ENCODE results near the gene COL13A1. TPM values are rescaled to one million over a fixed set of nuclear protein-coding genes. Genes with fewer than 3 reads are reported as not detected.
A peak's percentile ranks its signal among the peaks of the same experiment; 100 is the strongest.

Gene COL13A1
- total and polyA plus RNA-seq, 4 donors, result 3.5 to 32.8 (median 11.5) TPM

- no peak for DNase-seq
- no peaks in the 10 kb centered on the region for H3K9me3 ChIP-seq (ENCODE audit: control insufficient read depth, low read length)
- intact Hi-C loops (cut with DNase I), result no loop called here
- no peak for ATAC-seq (ENCODE audit: low FRiP score)
- H3K27ac ChIP-seq (ENCODE audit: low read depth in 1 of 2, low read length in 2 of 2), result no peak overlapping the region
- no peaks in the 10 kb centered on the region for H3K27me3 ChIP-seq (ENCODE audit: control insufficient read depth in 1 of 2, insufficient read depth in 2 of 2, low read length in 1 of 2)
- no peak overlapping the region for H3K4me3 ChIP-seq (ENCODE audit: low read length in 2 of 2)
- H3K4me1 ChIP-seq (ENCODE audit: control insufficient read depth in 1 of 2, insufficient read depth in 2 of 2, low read length in 2 of 2), result no peaks in the 10 kb centered on the region
- H3K36me3 ChIP-seq (ENCODE audit: control insufficient read depth in 1 of 2, insufficient read depth in 2 of 2, low read length in 1 of 2), result peaks cover 0 to 2% of the 10 kb centered on the region in 2 donors
- 89 to 100% methylated on average over 1 of the region's 1 CpG for WGBS, 2 donors
These were observed 92.5 kb downstream of the COL13A1 start for GRCh38 chr10:69894156-69894555.

GRCh38 chr10:69895759-69896158, 94.1 kb downstream of the COL13A1 start:
- Histone ChIP-seq H3K27me3 (ENCODE audit: control insufficient read depth in 1 of 2, insufficient read depth in 2 of 2, low read length in 1 of 2) (no peaks in the 10 kb centered on the region), H3K36me3 (ENCODE audit: control insufficient read depth in 1 of 2, insufficient read depth in 2 of 2, low read length in 1 of 2) (peaks cover 0 to 2% of the 10 kb centered on the region in 2 donors), H3K4me3 (ENCODE audit: low read length in 2 of 2) (no peak overlapping the region), H3K27ac (ENCODE audit: low read depth in 1 of 2, low read length in 2 of 2) (no peak overlapping the region), H3K9me3 (ENCODE audit: control insufficient read depth, low read length) (no peaks in the 10 kb centered on the region), H3K4me1 (ENCODE audit: control insufficient read depth in 1 of 2, insufficient read depth in 2 of 2, low read length in 2 of 2) (no peaks in the 10 kb centered on the region)
- DNase-seq (no peak), ATAC-seq (ENCODE audit: low FRiP score) (peak; percentile 35)
- WGBS, 2 donors, result 85% methylated on average over 13 of the region's 13 CpGs
- intact Hi-C loops (cut with DNase I), result no loop called here

DNA sequence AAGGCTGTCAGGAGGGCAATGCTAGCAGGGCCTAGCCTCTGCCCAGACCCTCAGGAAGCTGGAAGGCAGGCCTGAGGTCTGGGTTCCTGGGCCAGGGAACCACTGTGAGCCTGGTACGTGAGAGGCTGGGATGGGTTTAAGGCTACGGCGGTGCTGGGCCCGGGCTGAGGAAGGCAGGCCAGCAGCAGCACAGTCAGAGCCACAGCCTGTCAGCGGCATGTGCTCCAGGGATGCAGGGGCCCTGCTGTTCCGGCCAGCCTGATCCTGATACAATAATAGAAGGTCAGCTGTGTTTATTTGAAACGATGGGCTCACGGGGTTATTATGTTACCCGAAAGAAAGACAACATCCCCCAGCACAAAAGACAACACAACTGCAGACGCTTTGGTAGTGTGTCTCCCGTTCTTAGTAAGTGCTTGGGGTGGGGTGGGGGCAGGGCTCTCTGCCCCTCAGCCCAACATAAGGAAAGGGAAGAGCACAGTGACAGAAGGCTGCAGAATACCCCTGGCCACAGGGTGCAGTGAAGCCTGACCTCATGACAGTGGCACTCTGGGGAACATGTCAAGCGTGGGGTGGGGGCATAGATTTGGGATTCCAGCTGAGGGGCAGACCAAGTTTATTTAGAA, 95.0 kb downstream of the COL13A1 start:
- DNase-seq (no peak), ATAC-seq (ENCODE audit: low FRiP score) (no peak)
- no peaks in the 10 kb centered on the region for H3K27me3 ChIP-seq (ENCODE audit: control insufficient read depth in 1 of 2, insufficient read depth in 2 of 2, low read length in 1 of 2)
- 63 to 74% methylated on average over 12 of the region's 12 CpGs for WGBS, 2 donors
- no peaks in the 10 kb centered on the region for H3K9me3 ChIP-seq (ENCODE audit: control insufficient read depth, low read length)
- H3K4me3 ChIP-seq (ENCODE audit: low read length in 2 of 2), result no peak overlapping the region
- peaks cover 0 to 2% of the 10 kb centered on the region in 2 donors for H3K36me3 ChIP-seq (ENCODE audit: control insufficient read depth in 1 of 2, insufficient read depth in 2 of 2, low read length in 1 of 2)
- no peak overlapping the region for H3K27ac ChIP-seq (ENCODE audit: low read depth in 1 of 2, low read length in 2 of 2)
- no peaks in the 10 kb centered on the region for H3K4me1 ChIP-seq (ENCODE audit: control insufficient read depth in 1 of 2, insufficient read depth in 2 of 2, low read length in 2 of 2)
- intact Hi-C loops (cut with DNase I), result no loop called here

GRCh38 chr10:69897432-69897831, 95.7 kb downstream of the COL13A1 start:
- WGBS, 2 donors, result 94 to 97% methylated on average over 9 of the region's 9 CpGs

DNA sequence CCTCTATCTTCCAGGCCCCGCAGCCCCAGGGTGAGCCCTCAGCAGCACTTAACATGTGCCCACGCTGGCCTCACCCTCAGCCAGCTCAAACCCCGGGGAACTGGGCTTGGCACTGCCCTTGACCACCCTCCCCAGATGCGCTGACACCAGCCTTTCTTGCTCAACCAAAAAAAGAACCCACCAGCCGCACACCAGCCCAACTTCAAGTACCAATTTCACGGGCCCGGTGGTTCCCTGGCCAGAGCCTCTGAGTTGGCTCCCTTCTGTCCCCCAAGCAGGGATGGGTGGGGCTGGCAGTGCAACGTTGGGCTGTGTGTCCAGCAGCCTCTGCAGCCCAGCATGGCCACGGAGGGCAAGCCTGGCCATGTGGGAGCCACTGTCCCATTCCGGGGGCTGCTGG, 96.3 kb downstream of the COL13A1 start:
- H3K27ac ChIP-seq (ENCODE audit: low read depth in 1 of 2, low read length in 2 of 2), result no peak overlapping the region
- no peaks in the 10 kb centered on the region for H3K4me1 ChIP-seq (ENCODE audit: control insufficient read depth in 1 of 2, insufficient read depth in 2 of 2, low read length in 2 of 2)
- no peak for ATAC-seq (ENCODE audit: low FRiP score)
- H3K27me3 ChIP-seq (ENCODE audit: control insufficient read depth in 1 of 2, insufficient read depth in 2 of 2, low read length in 1 of 2), result no peaks in the 10 kb centered on the region
- no peak for DNase-seq
- no peaks in the 10 kb centered on the region for H3K9me3 ChIP-seq (ENCODE audit: control insufficient read depth, low read length)
- WGBS, 2 donors, result 78 to 84% methylated on average over 10 of the region's 10 CpGs
- H3K36me3 ChIP-seq (ENCODE audit: control insufficient read depth in 1 of 2, insufficient read depth in 2 of 2, low read length in 1 of 2), result peaks cover 0 to 2% of the 10 kb centered on the region in 2 donors
- no peak overlapping the region for H3K4me3 ChIP-seq (ENCODE audit: low read length in 2 of 2)
- intact Hi-C loops (cut with DNase I), result no loop called here

More at GRCh38 chr10:69897432-69897831, 95.7 kb downstream of the COL13A1 start:
- peaks cover 0 to 2% of the 10 kb centered on the region in 2 donors for H3K36me3 ChIP-seq (ENCODE audit: control insufficient read depth in 1 of 2, insufficient read depth in 2 of 2, low read length in 1 of 2)
- intact Hi-C loops (cut with DNase I), result no loop called here
- ATAC-seq (ENCODE audit: low FRiP score) (no peak), DNase-seq (no peak)
- no peak overlapping the region for H3K4me3 ChIP-seq (ENCODE audit: low read length in 2 of 2)
- H3K27me3 ChIP-seq (ENCODE audit: control insufficient read depth in 1 of 2, insufficient read depth in 2 of 2, low read length in 1 of 2), result no peaks in the 10 kb centered on the region
- H3K9me3 ChIP-seq (ENCODE audit: control insufficient read depth, low read length), result no peaks in the 10 kb centered on the region
- no peaks in the 10 kb centered on the region for H3K4me1 ChIP-seq (ENCODE audit: control insufficient read depth in 1 of 2, insufficient read depth in 2 of 2, low read length in 2 of 2)
- no peak overlapping the region for H3K27ac ChIP-seq (ENCODE audit: low read depth in 1 of 2, low read length in 2 of 2)

- Histone ChIP-seq H3K9me3 (ENCODE audit: control insufficient read depth, low read length) (no peaks in the 10 kb centered on the region), H3K36me3 (ENCODE audit: control insufficient read depth in 1 of 2, insufficient read depth in 2 of 2, low read length in 1 of 2) (peaks cover 0 to 2% of the 10 kb centered on the region in 2 donors), H3K4me1 (ENCODE audit: control insufficient read depth in 1 of 2, insufficient read depth in 2 of 2, low read length in 2 of 2) (no peaks in the 10 kb centered on the region), H3K27me3 (ENCODE audit: control insufficient read depth in 1 of 2, insufficient read depth in 2 of 2, low read length in 1 of 2) (no peaks in the 10 kb centered on the region), H3K27ac (ENCODE audit: low read depth in 1 of 2, low read length in 2 of 2) (no peak overlapping the region), H3K4me3 (ENCODE audit: low read length in 2 of 2) (no peak overlapping the region)
- ATAC-seq (ENCODE audit: low FRiP score) (no peak), DNase-seq (no peak)
- WGBS, 2 donors, result 78 to 79% methylated on average over 10 of the region's 10 CpGs
- intact Hi-C loops (cut with DNase I), result no loop called here
These were observed 96.8 kb downstream of the COL13A1 start for GRCh38 chr10:69898524-69898923.

DNA sequence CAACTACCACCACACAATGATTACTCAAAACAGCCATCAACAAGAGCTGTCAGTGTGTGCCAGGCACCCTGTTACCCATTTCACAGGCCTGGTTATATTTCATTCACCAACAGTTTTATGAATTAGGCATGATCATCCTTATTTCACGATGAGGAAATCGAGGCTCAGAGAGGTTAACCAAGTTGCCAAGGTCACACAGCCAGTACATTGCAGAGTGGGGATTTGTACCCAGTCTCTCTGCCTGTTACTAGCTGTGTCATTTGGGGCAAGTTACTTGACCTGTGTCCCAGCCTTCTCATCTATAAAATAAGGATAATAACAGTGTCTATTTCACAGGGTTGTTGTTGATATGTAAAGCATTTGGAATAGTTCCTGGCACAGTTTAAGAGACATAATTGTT, 97.2 kb downstream of the COL13A1 start:
- intact Hi-C loops (cut with DNase I), result no loop called here
- no peak for ATAC-seq (ENCODE audit: low FRiP score)

DNA sequence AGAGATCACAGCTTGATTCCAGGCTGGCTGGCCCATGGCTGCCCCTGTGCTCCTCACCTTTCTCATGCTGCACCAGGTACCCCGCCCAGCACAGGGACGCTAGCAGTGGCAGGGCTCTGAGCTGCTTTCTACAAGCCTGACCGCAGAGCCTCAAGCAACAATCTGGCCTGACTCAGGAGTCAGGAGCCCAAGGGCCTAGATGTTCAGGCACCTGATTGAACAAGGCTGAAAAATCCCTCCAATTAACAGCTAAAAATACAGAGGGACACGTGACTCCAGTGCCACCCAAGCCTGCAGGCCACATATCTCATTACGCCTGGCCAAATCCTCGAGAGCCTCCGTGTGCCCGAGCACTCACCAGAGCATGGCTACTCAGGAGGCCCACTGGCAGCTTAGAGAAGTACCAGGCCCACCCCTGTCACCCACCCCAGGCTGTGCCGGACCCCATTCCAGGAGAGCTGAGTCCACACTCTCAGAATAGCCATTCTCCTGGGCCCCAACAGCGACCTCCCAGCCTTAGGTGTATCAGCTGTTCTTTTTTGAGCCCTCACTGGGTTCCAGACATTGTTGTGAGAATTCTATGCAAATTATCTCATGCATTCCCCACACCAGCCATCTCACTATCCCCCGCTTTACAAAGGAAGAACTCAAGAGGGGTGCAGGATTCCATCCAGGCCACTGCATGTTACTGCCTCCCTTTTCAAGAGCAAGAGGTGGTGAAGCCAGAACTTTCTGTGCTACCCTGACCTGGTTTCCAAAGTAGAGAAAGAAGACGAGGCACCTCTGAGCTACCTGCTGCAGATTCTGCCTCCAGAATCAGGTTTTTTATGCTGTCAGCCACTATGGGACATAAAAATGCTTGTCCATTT, 98.3 kb downstream of the COL13A1 start:
- WGBS, 2 donors, result 93 to 95% methylated on average over 12 of the region's 12 CpGs
- Histone ChIP-seq H3K36me3 (ENCODE audit: control insufficient read depth in 1 of 2, insufficient read depth in 2 of 2, low read length in 1 of 2) (peaks cover 0 to 2% of the 10 kb centered on the region in 2 donors), H3K9me3 (ENCODE audit: control insufficient read depth, low read length) (no peaks in the 10 kb centered on the region), H3K27me3 (ENCODE audit: control insufficient read depth in 1 of 2, insufficient read depth in 2 of 2, low read length in 1 of 2) (no peaks in the 10 kb centered on the region), H3K27ac (ENCODE audit: low read depth in 1 of 2, low read length in 2 of 2) (no peak overlapping the region), H3K4me3 (ENCODE audit: low read length in 2 of 2) (no peak overlapping the region), H3K4me1 (ENCODE audit: control insufficient read depth in 1 of 2, insufficient read depth in 2 of 2, low read length in 2 of 2) (no peaks in the 10 kb centered on the region)
- no peak for DNase-seq
- no peak for ATAC-seq (ENCODE audit: low FRiP score)
- intact Hi-C loops (cut with DNase I), result no loop called here

More for the DNA sequence above, 97.2 kb downstream of the COL13A1 start:
- Histone ChIP-seq H3K27ac (ENCODE audit: low read depth in 1 of 2, low read length in 2 of 2) (no peak overlapping the region), H3K36me3 (ENCODE audit: control insufficient read depth in 1 of 2, insufficient read depth in 2 of 2, low read length in 1 of 2) (peaks cover 0 to 2% of the 10 kb centered on the region in 2 donors), H3K4me3 (ENCODE audit: low read length in 2 of 2) (no peak overlapping the region), H3K27me3 (ENCODE audit: control insufficient read depth in 1 of 2, insufficient read depth in 2 of 2, low read length in 1 of 2) (no peaks in the 10 kb centered on the region), H3K9me3 (ENCODE audit: control insufficient read depth, low read length) (no peaks in the 10 kb centered on the region), H3K4me1 (ENCODE audit: control insufficient read depth in 1 of 2, insufficient read depth in 2 of 2, low read length in 2 of 2) (no peaks in the 10 kb centered on the region)
- 92 to 94% methylated on average over 2 of the region's 2 CpGs for WGBS, 2 donors
- DNase-seq, result no peak

DNA sequence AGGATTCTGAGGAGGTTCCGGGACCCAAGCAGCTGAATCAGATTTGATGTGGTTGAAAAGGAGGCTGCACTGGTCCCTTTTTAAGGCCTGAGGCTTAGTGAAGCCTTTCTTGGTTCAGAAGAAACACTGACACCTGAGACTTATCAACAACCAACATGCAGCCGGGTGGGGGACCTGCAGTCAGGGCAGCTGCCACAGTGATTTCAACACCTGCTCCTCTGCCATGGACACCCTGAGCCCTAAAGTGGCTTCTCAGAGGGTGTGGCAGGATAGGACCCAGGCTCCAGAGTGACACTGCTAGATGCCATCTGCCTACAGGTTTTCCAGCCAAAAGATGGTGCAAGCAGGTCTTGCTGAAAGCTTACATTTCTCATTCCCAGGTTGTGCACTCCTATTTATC, 99.3 kb downstream of the COL13A1 start:
- 94% methylated on average over 2 of the region's 2 CpGs for WGBS, 2 donors
- intact Hi-C loops (cut with DNase I), result no loop called here
- Histone ChIP-seq H3K27me3 (ENCODE audit: control insufficient read depth in 1 of 2, insufficient read depth in 2 of 2, low read length in 1 of 2) (no peaks in the 10 kb centered on the region), H3K27ac (ENCODE audit: low read depth in 1 of 2, low read length in 2 of 2) (no peak overlapping the region), H3K4me1 (ENCODE audit: control insufficient read depth in 1 of 2, insufficient read depth in 2 of 2, low read length in 2 of 2) (no peaks in the 10 kb centered on the region), H3K36me3 (ENCODE audit: control insufficient read depth in 1 of 2, insufficient read depth in 2 of 2, low read length in 1 of 2) (no peaks in the 10 kb centered on the region), H3K9me3 (ENCODE audit: control insufficient read depth, low read length) (no peaks in the 10 kb centered on the region), H3K4me3 (ENCODE audit: low read length in 2 of 2) (no peak overlapping the region)
- DNase-seq (no peak), ATAC-seq (ENCODE audit: low FRiP score) (no peak)
